ENCODE data around the gene GALNT3.

DNA sequence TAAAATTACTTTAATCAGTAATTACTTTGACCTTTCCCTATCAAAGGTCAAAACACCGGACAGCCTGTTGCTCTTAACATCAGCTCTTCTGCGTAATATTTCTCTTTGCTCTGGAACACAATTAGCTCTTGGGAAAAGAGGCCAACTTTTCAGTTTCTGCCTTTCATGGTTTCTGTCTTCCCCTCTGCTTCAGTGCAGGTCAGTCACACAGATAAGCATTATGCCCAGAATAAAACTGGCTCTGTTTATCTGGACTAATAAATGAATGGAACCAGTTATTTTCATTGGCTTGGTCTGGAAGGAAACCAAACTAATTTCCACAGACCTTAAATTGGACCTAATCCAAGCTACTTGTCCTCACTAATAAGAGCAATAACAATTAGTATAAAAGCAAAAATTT is 26.2 kb upstream of the GALNT3 start:
- TF ChIP-seq POLR2A (IDR thresholded peaks at IDR 0.05) = no peak
- TF ChIP-seq, protein P1, sequence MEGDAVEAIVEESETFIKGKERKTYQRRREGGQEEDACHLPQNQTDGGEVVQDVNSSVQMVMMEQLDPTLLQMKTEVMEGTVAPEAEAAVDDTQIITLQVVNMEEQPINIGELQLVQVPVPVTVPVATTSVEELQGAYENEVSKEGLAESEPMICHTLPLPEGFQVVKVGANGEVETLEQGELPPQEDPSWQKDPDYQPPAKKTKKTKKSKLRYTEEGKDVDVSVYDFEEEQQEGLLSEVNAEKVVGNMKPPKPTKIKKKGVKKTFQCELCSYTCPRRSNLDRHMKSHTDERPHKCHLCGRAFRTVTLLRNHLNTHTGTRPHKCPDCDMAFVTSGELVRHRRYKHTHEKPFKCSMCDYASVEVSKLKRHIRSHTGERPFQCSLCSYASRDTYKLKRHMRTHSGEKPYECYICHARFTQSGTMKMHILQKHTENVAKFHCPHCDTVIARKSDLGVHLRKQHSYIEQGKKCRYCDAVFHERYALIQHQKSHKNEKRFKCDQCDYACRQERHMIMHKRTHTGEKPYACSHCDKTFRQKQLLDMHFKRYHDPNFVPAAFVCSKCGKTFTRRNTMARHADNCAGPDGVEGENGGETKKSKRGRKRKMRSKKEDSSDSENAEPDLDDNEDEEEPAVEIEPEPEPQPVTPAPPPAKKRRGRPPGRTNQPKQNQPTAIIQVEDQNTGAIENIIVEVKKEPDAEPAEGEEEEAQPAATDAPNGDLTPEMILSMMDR (IDR thresholded peaks at IDR 0.05 in 4 of 5, conservative IDR thresholded peaks at IDR 0.05 in 1 of 5) = no peak
